Right forelimb (tissue), 1 donor: ENCODE measurements around the gene KBTBD7.
"Not testable (repeated sequence)": the region's sequence is repeated elsewhere in the genome, so short reads cannot be mapped to it uniquely, and the experiment has no call there.

Source experiments
- DNase-seq: peaks from one replicate; pipeline ENCODE4 v3.0.0-alpha.2; 2018

The KBTBD7 gene

GRCh38 chr13:41196620-41197019, 2.3 kb upstream of the KBTBD7 start:
- no peak for DNase-seq

GRCh38 chr13:41196011-41196410, 1.6 kb upstream of the KBTBD7 start:
- no peak for DNase-seq

- DNase-seq = no peak
Measured at GRCh38 chr13:41193469-41193868, 900 bp downstream of the KBTBD7 start.

- no peak for DNase-seq
Measured at GRCh38 chr13:41188584-41188983, 5.8 kb downstream of the KBTBD7 start.

GRCh38 chr13:41186481-41186880, 7.9 kb downstream of the KBTBD7 start:
- DNase-seq = no peak

GRCh38 chr13:41182231-41182630, 12.1 kb downstream of the KBTBD7 start:
- DNase-seq = no peak

GRCh38 chr13:41179593-41180250, 14.6 kb downstream of the KBTBD7 start:
- DNase-seq = no peak

- no peak for DNase-seq
Measured at GRCh38 chr13:41178040-41178439, 16.3 kb downstream of the KBTBD7 start.

- DNase-seq = no peak
Measured at GRCh38 chr13:41177616-41178015, 16.8 kb downstream of the KBTBD7 start.

GRCh38 chr13:41175576-41175975, 18.8 kb downstream of the KBTBD7 start:
- DNase-seq = not testable (repeated sequence)

- no peak for DNase-seq
Measured at GRCh38 chr13:41162151-41162550, 32.2 kb downstream of the KBTBD7 start.

- no peak for DNase-seq
Measured at GRCh38 chr13:41159174-41159573, 35.2 kb downstream of the KBTBD7 start.

- DNase-seq = no peak
Measured at GRCh38 chr13:41157048-41157717, 37.2 kb downstream of the KBTBD7 start.

GRCh38 chr13:41156620-41157019, 37.7 kb downstream of the KBTBD7 start:
- no peak for DNase-seq

GRCh38 chr13:41154042-41154441, 40.3 kb downstream of the KBTBD7 start:
- no peak for DNase-seq

- DNase-seq = no peak
Measured at GRCh38 chr13:41152005-41152404, 42.4 kb downstream of the KBTBD7 start.

- no peak for DNase-seq
Measured at GRCh38 chr13:41150058-41150457, 44.3 kb downstream of the KBTBD7 start.

- no peak for DNase-seq
Measured at GRCh38 chr13:41148419-41149283, 45.7 kb downstream of the KBTBD7 start.

- DNase-seq = no peak
Measured at GRCh38 chr13:41145136-41145908, 49.0 kb downstream of the KBTBD7 start.

- DNase-seq = no peak
Measured at GRCh38 chr13:41144576-41144975, 49.8 kb downstream of the KBTBD7 start.
